Endothelial cell of umbilical vein (primary cell): Measurements from ENCODE around the gene ANKIB1. TPM values are rescaled to one million over a fixed set of nuclear protein-coding genes. Genes with fewer than 3 reads are reported as not detected.

Experiments used
- BruUV-seq: library from RNA; stranded (reverse); fragments of 400-500 nt; replicated peaks from 2 replicates; lab custom pipeline; 2021; lab: Mats Ljungman, UMichigan
- CTCF ChIA-PET: fragments of 300-600, 350-600 bp; sonication (Branson Sonifier 250); formaldehyde crosslinking; loops from one replicate; lab custom pipeline; 2021; ENCODE audit warnings: antibody characterized with exemption, inconsistent platforms; lab: Charles Lee
- POLR2A ChIA-PET: fragments of 300-600, 350-600 bp; sonication (Branson Sonifier 250); formaldehyde crosslinking; loops from one replicate; lab custom pipeline; 2021; ENCODE audit warnings: antibody characterized with exemption, inconsistent platforms; lab: Charles Lee
- DNase-seq: peaks from one replicate; pipeline ENCODE4 v3.0.0-alpha.2; 2011; ENCODE audit warnings: low read depth, low spot score
- FAIRE-seq: peaks from 2 replicates; lab custom pipeline; 2011; peaks lifted over from hg19 to GRCh38; lab: Jason Lieb, UNC
- H2AFZ ChIP-seq: 2 replicates; pipeline ENCODE4 v1.6.0; 2012; ENCODE audit warnings: low read depth, low read length, control low read depth, inconsistent platforms
- H3K27ac ChIP-seq: 2 replicates; pipeline ENCODE4 v1.5.1; 2011; ENCODE audit warnings: low read depth, mild to moderate bottlenecking, control low read depth, low read length, moderate library complexity; ENCODE audit not compliant: insufficient read depth
- H3K27me3 ChIP-seq, 2 experiments: 2 replicates each; pipeline versions ENCODE4 v1.6.0 to v1.6.1; 2011; ENCODE audit warnings: low read length in 2 of 2, mixed read lengths in 1 of 2; ENCODE audit not compliant: control insufficient read depth in 2 of 2, insufficient read depth in 2 of 2
- H3K36me3 ChIP-seq, 2 experiments: 2 replicates in 1 of 2; 3 replicates in 1 of 2; pipeline ENCODE4 v1.5.1; 2011; ENCODE audit warnings: low read length in 2 of 2, mild to moderate bottlenecking in 1 of 2, moderate library complexity in 1 of 2; ENCODE audit not compliant: control insufficient read depth in 2 of 2, insufficient read depth in 2 of 2; ENCODE audit errors: extremely low read depth in 1 of 2
- H3K4me1 ChIP-seq: 3 replicates; pipeline ENCODE4 v1.5.1; 2011; ENCODE audit warnings: mild to moderate bottlenecking, low read length; ENCODE audit not compliant: control insufficient read depth, insufficient read depth; ENCODE audit errors: extremely low read depth
- H3K4me2 ChIP-seq: 2 replicates; pipeline ENCODE4 v1.6.1; 2011; ENCODE audit warnings: low read length, control low read depth, mixed read lengths; ENCODE audit not compliant: insufficient read depth
- H3K4me3 ChIP-seq, 3 experiments: fragments of 200-600 bp in 1 of 3; sonication (generic), shearing (Covaris generic) in 1 of 3; replicated peaks in 1 of 3; 2 replicates each; pipeline ENCODE4 v1.5.1; 2011 to 2016; ENCODE audit warnings: control low read depth in 3 of 3, low read length in 3 of 3, mild to moderate bottlenecking in 2 of 3, inconsistent platforms in 1 of 3, low read depth in 1 of 3, moderate library complexity in 1 of 3; ENCODE audit not compliant: insufficient read depth in 1 of 3
- H3K79me2 ChIP-seq: 2 replicates; pipeline ENCODE4 v1.6.0; 2012; ENCODE audit warnings: low read length, inconsistent platforms; ENCODE audit not compliant: control insufficient read depth, insufficient read depth
- H3K9ac ChIP-seq: replicated peaks from 2 replicates; pipeline ENCODE3; 2011; ENCODE audit warnings: low read length, control low read depth; ENCODE audit not compliant: insufficient read depth; ENCODE audit errors: extremely low read depth
- H3K9me1 ChIP-seq: replicated peaks from 3 replicates; pipeline ENCODE4 v1.6.0; 2011; ENCODE audit warnings: mild to moderate bottlenecking, low read length; ENCODE audit not compliant: control insufficient read depth, insufficient read depth; ENCODE audit errors: extremely low read depth
- H3K9me3 ChIP-seq: replicated peaks from 2 replicates; pipeline ENCODE4 v1.5.1; 2012; ENCODE audit warnings: low read length, inconsistent platforms; ENCODE audit not compliant: control insufficient read depth, insufficient read depth
- H4K20me1 ChIP-seq: replicated peaks from 2 replicates; pipeline ENCODE3; 2011; ENCODE audit warnings: mild to moderate bottlenecking, low read length; ENCODE audit not compliant: control insufficient read depth, insufficient read depth; ENCODE audit errors: extremely low read depth
- EZH2 ChIP-seq: IDR thresholded peaks from 2 replicates; pipeline ENCODE4 v1.6.1; 2012; ENCODE audit warnings: borderline replicate concordance, low read depth, mild to moderate bottlenecking, moderate library complexity, low read length, inconsistent platforms; ENCODE audit not compliant: severe bottlenecking
- FOS ChIP-seq: IDR thresholded peaks from 2 replicates; pipeline ENCODE4 v1.6.1; 2011; ENCODE audit warnings: mild to moderate bottlenecking, low read length, moderate library complexity, borderline replicate concordance; ENCODE audit not compliant: insufficient read depth
- JUN ChIP-seq: IDR thresholded peaks from 2 replicates; pipeline ENCODE4 v1.6.1; 2011; ENCODE audit warnings: borderline replicate concordance, low read depth; ENCODE audit not compliant: insufficient read length, insufficient read depth
- MYC ChIP-seq: IDR thresholded peaks from one replicate; pipeline ENCODE4 v1.6.1; 2011; ENCODE audit warnings: mild to moderate bottlenecking, low read depth, low read length
- POLR2AphosphoS5 ChIP-seq: IDR thresholded peaks from 2 replicates; pipeline ENCODE4 v1.6.1; 2012; ENCODE audit warnings: low read depth, mild to moderate bottlenecking, control low read depth, low read length, moderate library complexity; ENCODE audit not compliant: insufficient read depth
- dilution Hi-C: fragments of 300-500 bp; cut with MboI; formaldehyde crosslinking; loops from one replicate; pipeline ENCODE4 v1.15.0; 2019; ENCODE audit warnings: low sequenced_read_pairs; ENCODE audit not compliant: extremely low pct_ligation_motif_present
- intact Hi-C: fragments of 100-400 bp; cut with micrococcal nuclease; formaldehyde crosslinking; loops from one replicate; pipeline ENCODE4 v1.10.0; 2022
- polyA plus RNA-seq, 4 experiments: library from polyadenylated mRNA; depleted of rRNA in 3 of 4; stranded (reverse) in 3 of 4; unstranded in 1 of 4; fragments of >200 nt; gene quantifications; 2 replicates each; pipeline versions ENCODE4 v1.2.1 to v1.2.3, GENCODE V29; 2011 to 2012; ENCODE audit warnings: missing spikeins in 1 of 4
- total RNA-seq: library from RNA; stranded (reverse); gene quantifications from 2 replicates; pipeline ENCODE4 v1.2.3, GENCODE V29; 2021

Gene ANKIB1
- total and polyA plus RNA-seq, 2 donors (not counting 3 experiments of a cell fraction or from before 2014, with no cell fraction given) = 16.9 to 56.5 TPM

DNA sequence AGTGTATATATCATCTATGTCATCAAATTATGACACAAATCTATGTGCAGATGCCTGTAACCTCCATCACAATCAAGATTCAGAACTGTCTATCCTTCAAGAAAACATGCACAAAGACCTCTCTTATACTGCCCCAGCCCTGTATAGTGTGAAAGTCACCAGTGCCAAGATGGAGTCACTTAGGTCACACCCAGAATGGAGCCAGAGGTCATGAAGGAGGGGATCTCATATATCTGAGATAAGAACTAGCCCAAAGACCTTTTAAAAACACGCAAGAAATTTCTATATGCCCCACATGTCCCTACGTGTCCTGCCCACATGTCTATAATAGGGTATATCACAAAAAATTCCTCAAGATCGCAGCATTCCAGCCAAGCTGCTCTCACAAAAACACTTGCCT, 181.4 kb downstream of the ANKIB1 start:
- H3K9ac ChIP-seq = no peak overlapping the region
- H4K20me1 ChIP-seq = no peaks in the 10 kb centered on the region
- no peaks in the 10 kb centered on the region for H3K79me2 ChIP-seq
- BruUV-seq = no TSS peak
- TF ChIP-seq EZH2 (no peak), JUN (no peak), POLR2AphosphoS5 (no peak), MYC (no peak), FOS (no peak)
- no peak for FAIRE-seq
- no peaks in the 10 kb centered on the region for H3K9me1 ChIP-seq
- peaks cover 3 to 9% of the 10 kb centered on the region in 2 experiments for H3K27me3 ChIP-seq
- no peak overlapping the region for H3K27ac ChIP-seq
- no peak overlapping the region for H3K4me2 ChIP-seq
- CTCF ChIA-PET = interaction anchor here (5.4 kb wide), 1 partner anchor 20 kb away, joined by 94 read pairs; the partner anchor contains the start of gene GATAD1
- no peaks in the 10 kb centered on the region for H3K9me3 ChIP-seq
- POLR2A ChIA-PET = no interaction called here
- no peak overlapping the region for H2AFZ ChIP-seq
- no peaks in the 10 kb centered on the region for H3K4me1 ChIP-seq
- intact Hi-C loops = no loop called here
- no peak for DNase-seq
- dilution Hi-C loops = no loop called here
- no peak overlapping the region for H3K4me3 ChIP-seq
- no peaks in the 10 kb centered on the region for H3K36me3 ChIP-seq

DNA sequence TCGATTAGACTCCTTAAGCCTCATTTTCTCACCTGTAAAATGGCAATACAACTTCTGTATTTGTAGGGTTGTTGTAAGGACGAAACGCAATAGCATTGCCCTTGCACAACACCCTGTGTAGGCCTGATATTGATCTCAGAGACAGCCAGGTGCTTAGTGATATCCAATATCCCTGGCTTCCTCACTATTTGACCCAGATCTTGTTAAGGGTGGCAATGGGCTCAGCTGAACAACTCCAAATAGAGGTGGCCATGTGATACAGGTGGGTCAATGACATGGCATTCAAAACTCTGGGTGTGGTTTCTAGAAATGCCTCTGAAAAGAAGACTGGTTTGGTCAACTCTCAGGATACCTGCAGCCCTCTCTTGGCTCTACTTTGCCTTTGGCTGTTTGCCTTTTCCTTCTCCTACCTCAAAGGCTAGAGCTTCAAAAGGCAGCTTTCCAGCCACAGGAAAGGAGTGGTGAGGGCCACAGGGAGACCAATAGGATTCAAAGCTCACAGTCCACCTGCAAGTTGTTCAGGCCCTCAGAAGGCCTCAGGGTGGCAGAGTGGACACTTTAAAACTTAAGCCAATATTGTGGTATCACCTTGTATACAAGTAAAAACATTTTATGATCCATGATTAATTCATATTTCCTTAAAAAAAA, 186.6 kb downstream of the ANKIB1 start:
- intact Hi-C loops = no loop called here

More for the DNA sequence above, 186.6 kb downstream of the ANKIB1 start:
- no peak overlapping the region for H3K4me2 ChIP-seq
- H3K27me3 ChIP-seq = peaks cover 5 to 6% of the 10 kb centered on the region in 2 experiments
- H3K4me3 ChIP-seq = no peak overlapping the region
- no peak overlapping the region for H3K9ac ChIP-seq
- H3K79me2 ChIP-seq = no peaks in the 10 kb centered on the region
- H3K9me3 ChIP-seq = no peaks in the 10 kb centered on the region
- H3K9me1 ChIP-seq = no peaks in the 10 kb centered on the region
- H3K27ac ChIP-seq = no peak overlapping the region
- ChIA-PET POLR2A (no interaction called here), CTCF (interaction anchor here (0.9 to 1.0 kb wide), 2 partner anchors 8 to 15 kb away, joined by 3 to 4 read pairs; partner anchors contain the start of gene GATAD1)
- no peaks in the 10 kb centered on the region for H3K36me3 ChIP-seq
- BruUV-seq = no TSS peak
- no peaks in the 10 kb centered on the region for H3K4me1 ChIP-seq
- dilution Hi-C loops = no loop called here
- TF ChIP-seq MYC = no peak
- no peak for DNase-seq
- H2AFZ ChIP-seq = no peak overlapping the region
- FAIRE-seq = no peak
- H4K20me1 ChIP-seq = no peaks in the 10 kb centered on the region
